Activated naive CD4-positive, alpha-beta T cell treated with anti-CD3 and anti-CD28 coated beads for 36 hours (primary cell): ENCODE data around the gene HBA1. TPM values are rescaled to one million over a fixed set of nuclear protein-coding genes. Genes with fewer than 3 reads are reported as not detected.

Experiments
- CTCF ChIA-PET: fragments of 350-600 bp; sonication (Branson Sonifier 250); formaldehyde crosslinking; loops from one replicate; lab custom pipeline; 2021; ENCODE audit warnings: antibody characterized with exemption; lab: Charles Lee
- DNase-seq: peaks from one replicate; pipeline ENCODE4 v3.0.0-alpha.2; 2020
- H3K27ac Mint-ChIP-seq: one replicate; pipeline ENCODE4 v1.8.0; 2021; ENCODE audit warnings: mild to moderate bottlenecking, mixed read lengths
- H3K27me3 Mint-ChIP-seq: one replicate; pipeline ENCODE4 v1.8.0; 2021; ENCODE audit warnings: low read depth, mixed read lengths
- H3K36me3 Mint-ChIP-seq: one replicate; pipeline ENCODE4 v1.8.0; 2021; ENCODE audit warnings: low read depth, mixed read lengths
- H3K4me1 Mint-ChIP-seq: one replicate; pipeline ENCODE4 v1.8.0; 2021; ENCODE audit warnings: low read depth, mixed read lengths
- H3K4me3 Mint-ChIP-seq: one replicate; pipeline ENCODE4 v1.8.0; 2021; ENCODE audit warnings: mild to moderate bottlenecking, moderate library complexity, mixed read lengths
- H3K9me3 Mint-ChIP-seq: one replicate; pipeline ENCODE4 v1.8.0; 2021; ENCODE audit warnings: mixed read lengths
- intact Hi-C: fragments of 100-400 bp; cut with micrococcal nuclease; formaldehyde crosslinking; loops from one replicate; pipeline ENCODE4 v1.15.1; 2023
- total RNA-seq, 2 experiments: library from RNA; stranded (reverse); gene quantifications; one replicate each; pipeline ENCODE4 v1.2.3, GENCODE V29; 2021

The HBA1 gene
- total RNA-seq, 2 experiments from 2014 or later: not detected

- no peak for DNase-seq
- peaks cover 30% of the 10 kb centered on the region for H3K27me3 Mint-ChIP-seq
- CTCF ChIA-PET: interaction anchor here (0.6 to 2.8 kb wide), 5 partner anchors 19 to 561 kb away, joined by 3 to 15 read pairs (median 4); no protein-coding TSS in a partner anchor
- intact Hi-C loops: no loop called here
- H3K27ac Mint-ChIP-seq: no peak within 1 kb of the TSS
- no peaks in the 10 kb centered on the region for H3K9me3 Mint-ChIP-seq
- H3K4me1 Mint-ChIP-seq: peaks cover 5% of the 10 kb centered on the region
- H3K4me3 Mint-ChIP-seq: peak within 1 kb of the TSS; percentile 49
- peaks cover 2% of the 10 kb centered on the region for H3K36me3 Mint-ChIP-seq
These were observed 3.7 kb downstream of the HBA1 start, which contains the start of gene HBQ1 for GRCh38 chr16:180101-180675. TSS of gene HBQ1 (plus strand) at chr16:180459. CDS start at chr16:180487, 28 bp downstream.

DNA sequence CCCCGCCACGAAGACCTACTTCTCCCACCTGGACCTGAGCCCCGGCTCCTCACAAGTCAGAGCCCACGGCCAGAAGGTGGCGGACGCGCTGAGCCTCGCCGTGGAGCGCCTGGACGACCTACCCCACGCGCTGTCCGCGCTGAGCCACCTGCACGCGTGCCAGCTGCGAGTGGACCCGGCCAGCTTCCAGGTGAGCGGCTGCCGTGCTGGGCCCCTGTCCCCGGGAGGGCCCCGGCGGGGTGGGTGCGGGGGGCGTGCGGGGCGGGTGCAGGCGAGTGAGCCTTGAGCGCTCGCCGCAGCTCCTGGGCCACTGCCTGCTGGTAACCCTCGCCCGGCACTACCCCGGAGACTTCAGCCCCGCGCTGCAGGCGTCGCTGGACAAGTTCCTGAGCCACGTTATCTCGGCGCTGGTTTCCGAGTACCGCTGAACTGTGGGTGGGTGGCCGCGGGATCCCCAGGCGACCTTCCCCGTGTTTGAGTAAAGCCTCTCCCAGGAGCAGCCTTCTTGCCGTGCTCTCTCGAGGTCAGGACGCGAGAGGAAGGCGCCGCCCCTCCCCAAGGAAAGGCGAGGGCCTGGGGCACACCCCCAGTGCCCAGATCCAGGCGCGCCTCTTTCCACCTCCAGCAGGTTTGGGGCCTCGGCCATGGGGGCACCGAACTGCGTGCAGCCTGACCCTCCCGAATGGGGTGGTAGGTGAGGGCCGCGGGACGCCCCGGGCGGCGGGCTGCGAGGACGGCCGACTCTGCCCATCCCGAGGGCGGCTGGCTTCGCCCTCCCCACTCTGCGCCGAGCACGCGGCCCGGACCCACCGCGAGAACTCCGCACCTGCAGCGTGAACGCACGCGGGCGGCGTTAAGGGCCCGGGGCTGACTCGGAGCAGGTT, 4.4 kb downstream of the HBA1 start:
- intact Hi-C loops: loop anchor here (1.0 kb wide), 4 partner anchors 64 to 181 kb away; no protein-coding TSS in a partner anchor
- DNase-seq: peak; percentile 88
- Mint-ChIP-seq H3K4me3 (peak overlapping the region; percentile 49), H3K4me1 (no peaks in the 10 kb centered on the region), H3K27ac (no peak overlapping the region), H3K9me3 (no peaks in the 10 kb centered on the region), H3K36me3 (peaks cover 7% of the 10 kb centered on the region), H3K27me3 (peaks cover 25% of the 10 kb centered on the region)
- CTCF ChIA-PET: interaction anchor here (0.7 to 2.8 kb wide), 16 partner anchors 10 to 156 kb away, joined by 3 to 20 read pairs (median 3); no protein-coding TSS in a partner anchor

- H3K4me1 Mint-ChIP-seq: no peaks in the 10 kb centered on the region
- no peak overlapping the region for H3K4me3 Mint-ChIP-seq
- intact Hi-C loops: loop anchor here (1.0 kb wide), 4 partner anchors 64 to 181 kb away; no protein-coding TSS in a partner anchor
- no peaks in the 10 kb centered on the region for H3K9me3 Mint-ChIP-seq
- CTCF ChIA-PET: interaction anchor here (0.7 to 2.8 kb wide), 16 partner anchors 9 to 180 kb away, joined by 3 to 20 read pairs (median 4); no protein-coding TSS in a partner anchor
- DNase-seq: no peak
- H3K27me3 Mint-ChIP-seq: peaks cover 25% of the 10 kb centered on the region
- peaks cover 7% of the 10 kb centered on the region for H3K36me3 Mint-ChIP-seq
- H3K27ac Mint-ChIP-seq: no peak overlapping the region
These were observed 5.1 kb downstream of the HBA1 start for GRCh38 chr16:181565-182021.

DNA sequence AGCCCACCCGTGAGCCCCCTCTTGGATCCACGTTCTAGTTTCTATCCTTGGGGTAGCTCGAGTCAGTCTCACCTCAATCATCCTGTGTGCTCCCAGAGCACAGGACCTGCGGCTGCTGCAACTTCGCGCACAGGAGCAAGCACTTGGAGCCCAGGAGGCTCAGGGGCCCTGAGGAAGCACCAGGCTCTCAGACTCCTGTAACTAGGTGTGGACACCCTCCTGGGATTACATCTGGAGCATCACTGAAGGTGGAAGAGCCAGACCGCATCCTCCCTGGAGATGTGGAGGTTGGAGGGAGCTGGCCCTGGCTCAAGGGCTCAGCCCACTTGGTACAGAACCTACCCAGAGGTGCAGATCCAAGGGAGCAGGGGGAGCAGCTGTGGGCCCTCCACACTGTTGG, 6.5 kb downstream of the HBA1 start:
- DNase-seq: no peak
- Mint-ChIP-seq H3K27ac (no peak overlapping the region), H3K9me3 (no peaks in the 10 kb centered on the region), H3K27me3 (peaks cover 16% of the 10 kb centered on the region), H3K36me3 (peaks cover 12% of the 10 kb centered on the region), H3K4me1 (no peaks in the 10 kb centered on the region), H3K4me3 (no peak overlapping the region)
- intact Hi-C loops: no loop called here
- CTCF ChIA-PET: interaction anchor here (0.7 to 2.5 kb wide), 3 partner anchors 65 to 132 kb away, joined by 8 to 20 read pairs (median 15); no protein-coding TSS in a partner anchor

DNA sequence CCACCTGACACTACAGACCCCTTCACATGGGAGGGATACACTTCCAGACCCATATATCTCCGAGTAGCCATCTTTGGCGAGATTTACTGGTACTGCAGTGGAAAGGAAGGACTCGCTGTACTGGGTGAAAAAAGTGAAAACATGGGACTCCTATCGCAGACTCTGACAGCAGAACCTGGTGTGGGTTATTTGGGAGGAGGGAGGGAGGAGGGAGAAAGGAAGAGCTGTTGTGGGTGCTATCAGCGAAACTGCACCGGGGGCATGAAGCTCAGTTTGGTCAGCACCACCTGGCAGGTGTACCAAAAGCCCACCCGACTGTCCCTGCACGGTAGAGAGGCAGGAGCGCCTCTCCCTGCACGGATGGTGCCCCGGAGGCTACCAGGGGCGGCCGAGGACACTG, 8.7 kb downstream of the HBA1 start:
- Mint-ChIP-seq H3K4me1 (no peaks in the 10 kb centered on the region), H3K36me3 (peaks cover 27% of the 10 kb centered on the region), H3K27ac (no peak overlapping the region), H3K27me3 (no peaks in the 10 kb centered on the region), H3K9me3 (no peaks in the 10 kb centered on the region), H3K4me3 (no peak overlapping the region)
- CTCF ChIA-PET: interaction anchor here (0.6 to 1.2 kb wide), 2 partner anchors 68 to 78 kb away, joined by 3 read pairs; no protein-coding TSS in a partner anchor
- no peak for DNase-seq
- intact Hi-C loops: no loop called here

GRCh38 chr16:185691-186090, 9.2 kb downstream of the HBA1 start:
- H3K4me3 Mint-ChIP-seq: no peak overlapping the region
- no peaks in the 10 kb centered on the region for H3K9me3 Mint-ChIP-seq
- intact Hi-C loops: no loop called here
- no peaks in the 10 kb centered on the region for H3K4me1 Mint-ChIP-seq
- no peak for DNase-seq
- CTCF ChIA-PET: interaction anchor here (1.2 kb wide), 1 partner anchor 79 kb away, joined by 3 read pairs; no protein-coding TSS in a partner anchor
- H3K27ac Mint-ChIP-seq: no peak overlapping the region
- H3K27me3 Mint-ChIP-seq: no peaks in the 10 kb centered on the region
- H3K36me3 Mint-ChIP-seq: peaks cover 29% of the 10 kb centered on the region

- Mint-ChIP-seq H3K9me3 (no peaks in the 10 kb centered on the region), H3K4me1 (no peaks in the 10 kb centered on the region), H3K27ac (no peak overlapping the region), H3K4me3 (no peak overlapping the region), H3K36me3 (peaks cover 38% of the 10 kb centered on the region), H3K27me3 (no peaks in the 10 kb centered on the region)
- intact Hi-C loops: no loop called here
- CTCF ChIA-PET: interaction anchor here (1.3 kb wide), 1 partner anchor 90 kb away, joined by 5 read pairs; no protein-coding TSS in a partner anchor
- DNase-seq: no peak
These were observed 10.8 kb downstream of the HBA1 start for GRCh38 chr16:187330-187729.

DNA sequence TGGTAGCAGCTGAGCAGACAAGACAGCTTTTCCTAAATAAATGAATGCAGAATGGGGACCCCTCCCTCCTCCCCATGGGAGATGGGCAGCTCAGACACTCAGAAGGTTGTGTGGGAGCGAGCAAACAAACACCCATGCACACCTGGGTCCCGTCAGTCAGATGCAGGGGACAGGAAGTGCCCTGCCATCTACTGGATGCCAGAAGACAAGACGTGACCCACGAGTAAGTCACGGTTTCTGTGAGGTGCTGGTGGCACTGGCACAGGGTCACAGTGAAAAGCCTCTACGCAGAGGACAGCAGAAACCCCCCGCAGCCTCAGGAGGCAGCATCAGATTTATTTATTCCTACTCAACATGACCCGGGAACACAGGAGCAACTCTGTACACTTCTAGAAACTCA, 12.2 kb downstream of the HBA1 start:
- intact Hi-C loops: no loop called here
- Mint-ChIP-seq H3K9me3 (no peaks in the 10 kb centered on the region), H3K36me3 (peaks cover 43% of the 10 kb centered on the region), H3K4me1 (no peaks in the 10 kb centered on the region), H3K4me3 (no peak overlapping the region), H3K27me3 (no peaks in the 10 kb centered on the region), H3K27ac (no peak overlapping the region)
- DNase-seq: peak; percentile 42
- CTCF ChIA-PET: interaction anchor here (1.0 kb wide), 1 partner anchor 82 kb away, joined by 3 read pairs; no protein-coding TSS in a partner anchor

DNA sequence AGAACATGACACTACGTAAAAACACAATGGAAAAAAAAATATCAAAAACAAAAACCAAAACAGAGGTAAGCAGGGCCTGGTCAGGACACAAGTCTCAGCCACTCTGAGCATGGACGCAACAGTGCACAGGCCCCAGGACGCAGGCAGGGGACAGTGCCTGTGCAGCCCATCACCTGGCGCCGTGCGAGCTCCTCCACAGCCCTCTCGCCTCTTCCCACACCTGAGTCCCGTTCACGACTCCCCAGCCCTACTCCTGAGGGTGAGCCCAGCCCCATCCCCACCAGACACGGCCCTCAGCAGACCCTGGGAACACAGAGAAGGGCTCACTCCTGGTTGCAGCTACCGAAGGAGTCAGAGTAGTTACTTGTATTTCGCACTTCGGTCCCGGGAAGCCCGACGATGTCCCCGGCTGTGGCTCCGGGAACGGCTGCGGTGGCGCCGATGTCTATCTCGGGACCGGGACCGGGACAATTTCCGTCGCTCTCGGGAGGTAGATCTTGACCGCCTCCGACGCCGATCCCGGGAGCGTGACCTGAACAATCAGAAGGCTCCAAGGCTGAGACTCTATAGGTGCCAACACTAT, 13.2 kb downstream of the HBA1 start:
- Mint-ChIP-seq H3K27me3 (no peaks in the 10 kb centered on the region), H3K9me3 (no peaks in the 10 kb centered on the region), H3K27ac (no peak overlapping the region), H3K4me3 (no peak overlapping the region), H3K36me3 (peaks cover 43% of the 10 kb centered on the region), H3K4me1 (no peaks in the 10 kb centered on the region)
- CTCF ChIA-PET: interaction anchor here (0.6 to 1.0 kb wide), 2 partner anchors 83 to 222 kb away, joined by 3 read pairs; no protein-coding TSS in a partner anchor
- intact Hi-C loops: no loop called here
- DNase-seq: no peak

DNA sequence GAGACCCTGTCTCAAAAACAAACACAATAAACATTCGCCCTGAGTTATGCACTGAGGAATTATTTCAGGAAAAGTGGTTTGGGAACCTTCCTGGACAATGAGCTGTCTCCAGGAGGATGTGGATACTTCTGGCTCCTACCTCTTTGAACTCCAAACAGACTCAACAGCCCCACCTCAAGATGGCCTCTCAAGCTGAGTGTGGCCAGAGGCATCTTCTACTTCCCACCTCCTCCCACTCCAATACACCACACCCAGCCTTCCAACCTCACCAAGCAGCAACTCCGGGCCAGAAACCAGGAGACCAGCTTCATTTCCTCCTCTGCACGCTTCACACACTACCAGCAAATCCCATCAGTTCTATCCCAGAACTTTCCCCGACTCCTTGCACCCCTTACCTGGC, 15.4 kb downstream of the HBA1 start:
- Mint-ChIP-seq H3K9me3 (no peaks in the 10 kb centered on the region), H3K36me3 (peaks cover 36% of the 10 kb centered on the region), H3K4me1 (no peaks in the 10 kb centered on the region), H3K4me3 (no peak overlapping the region), H3K27me3 (no peaks in the 10 kb centered on the region), H3K27ac (no peak overlapping the region)
- intact Hi-C loops: no loop called here
- CTCF ChIA-PET: no interaction called here
- no peak for DNase-seq

DNA sequence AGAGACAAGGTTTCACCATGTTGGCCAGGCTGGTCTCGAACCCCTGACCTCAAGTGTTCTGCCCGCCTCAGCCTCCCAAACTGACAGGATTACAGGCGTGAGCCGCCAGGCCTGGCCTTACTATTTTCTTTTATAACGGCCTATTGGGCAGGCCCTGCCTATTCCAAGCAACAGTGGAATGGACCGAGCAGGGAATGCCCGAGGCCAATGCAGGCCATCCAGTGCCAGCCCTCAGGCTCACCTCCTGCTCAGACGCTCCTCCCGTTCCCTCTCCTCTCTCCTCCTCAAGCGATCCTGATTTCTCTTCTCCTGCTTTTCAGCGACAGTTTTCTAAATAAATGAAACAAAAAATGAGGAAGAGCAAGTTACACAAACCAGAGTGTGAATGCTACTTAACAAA, 16.2 kb downstream of the HBA1 start:
- no peak for DNase-seq
- peaks cover 34% of the 10 kb centered on the region for H3K36me3 Mint-ChIP-seq
- H3K9me3 Mint-ChIP-seq: no peaks in the 10 kb centered on the region
- no peak overlapping the region for H3K4me3 Mint-ChIP-seq
- intact Hi-C loops: no loop called here
- H3K4me1 Mint-ChIP-seq: no peaks in the 10 kb centered on the region
- no peaks in the 10 kb centered on the region for H3K27me3 Mint-ChIP-seq
- H3K27ac Mint-ChIP-seq: no peak overlapping the region
- CTCF ChIA-PET: interaction anchor here (0.6 to 0.7 kb wide), 2 partner anchors 120 to 475 kb away, joined by 3 to 4 read pairs; no protein-coding TSS in a partner anchor
